ENCODE measurements around the gene ID4. TPM values are rescaled to one million over a fixed set of nuclear protein-coding genes. Genes with fewer than 3 reads are reported as not detected.

The ID4 gene
- total RNA-seq, 1 donor from 2014 or later = 104 TPM

- Mint-ChIP-seq H3K27ac (ENCODE audit: unreplicated experiment) (no peak overlapping the region), H3K27me3 (ENCODE audit: low read depth) (no peaks in the 10 kb centered on the region), H3K4me3 (no peak overlapping the region), H3K9me3 (no peaks in the 10 kb centered on the region), H3K4me1 (peaks cover 8% of the 10 kb centered on the region), H3K36me3 (ENCODE audit: low read depth) (no peaks in the 10 kb centered on the region)
- TF ChIP-seq CTCF (conservative IDR thresholded peaks at IDR 0.05) = no peak
- DNase-seq (ENCODE audit: low read depth, low spot score) = no peak
These were observed 23.2 kb downstream of the ID4 start for GRCh38 chr6:19860235-19860877.

- H3K27me3 Mint-ChIP-seq (ENCODE audit: low read depth) = no peaks in the 10 kb centered on the region
- no peaks in the 10 kb centered on the region for H3K9me3 Mint-ChIP-seq
- H3K4me3 Mint-ChIP-seq = no peak overlapping the region
- H3K4me1 Mint-ChIP-seq = peaks cover 24% of the 10 kb centered on the region
- DNase-seq (ENCODE audit: low read depth, low spot score) = no peak
- no peak for TF ChIP-seq CTCF (conservative IDR thresholded peaks at IDR 0.05)
- no peak overlapping the region for H3K27ac Mint-ChIP-seq (ENCODE audit: unreplicated experiment)
- no peaks in the 10 kb centered on the region for H3K36me3 Mint-ChIP-seq (ENCODE audit: low read depth)
These were observed 27.1 kb downstream of the ID4 start for GRCh38 chr6:19864285-19864684.

- TF ChIP-seq CTCF (conservative IDR thresholded peaks at IDR 0.05) = no peak
These were observed 28.0 kb downstream of the ID4 start for GRCh38 chr6:19865178-19865577.

GRCh38 chr6:19866173-19866984 lies 29.2 kb downstream of the ID4 start:
- Mint-ChIP-seq H3K4me1 (peaks cover 15% of the 10 kb centered on the region), H3K27me3 (ENCODE audit: low read depth) (no peaks in the 10 kb centered on the region), H3K9me3 (no peaks in the 10 kb centered on the region), H3K36me3 (ENCODE audit: low read depth) (no peaks in the 10 kb centered on the region), H3K4me3 (no peak overlapping the region), H3K27ac (ENCODE audit: unreplicated experiment) (no peak overlapping the region)
- no peak for TF ChIP-seq CTCF (conservative IDR thresholded peaks at IDR 0.05)
- no peak for DNase-seq (ENCODE audit: low read depth, low spot score)

More at GRCh38 chr6:19865178-19865577, 28.0 kb downstream of the ID4 start:
- Mint-ChIP-seq H3K27ac (ENCODE audit: unreplicated experiment) (no peak overlapping the region), H3K9me3 (no peaks in the 10 kb centered on the region), H3K27me3 (ENCODE audit: low read depth) (no peaks in the 10 kb centered on the region), H3K36me3 (ENCODE audit: low read depth) (no peaks in the 10 kb centered on the region), H3K4me3 (no peak overlapping the region), H3K4me1 (peaks cover 19% of the 10 kb centered on the region)
- DNase-seq (ENCODE audit: low read depth, low spot score) = no peak

GRCh38 chr6:19866985-19867627 lies 29.9 kb downstream of the ID4 start:
- TF ChIP-seq CTCF (conservative IDR thresholded peaks at IDR 0.05) = no peak
- no peak overlapping the region for H3K27ac Mint-ChIP-seq (ENCODE audit: unreplicated experiment)
- H3K9me3 Mint-ChIP-seq = no peaks in the 10 kb centered on the region

More at GRCh38 chr6:19866985-19867627, 29.9 kb downstream of the ID4 start:
- H3K36me3 Mint-ChIP-seq (ENCODE audit: low read depth) = no peaks in the 10 kb centered on the region
- peaks cover 15% of the 10 kb centered on the region for H3K4me1 Mint-ChIP-seq
- no peaks in the 10 kb centered on the region for H3K27me3 Mint-ChIP-seq (ENCODE audit: low read depth)
- DNase-seq (ENCODE audit: low read depth, low spot score) = no peak
- H3K4me3 Mint-ChIP-seq = no peak overlapping the region

Measured in neural crest cell (in vitro differentiated cells).